ENCODE data around the gene PSG7.
"Not testable (repeated sequence)": the region's sequence is repeated elsewhere in the genome, so short reads cannot be mapped to it uniquely, and the experiment has no call there.

Gene PSG7

GRCh38 chr19:42912941-42913340 lies 24.1 kb downstream of the PSG7 start:
- DNase-seq = not testable (repeated sequence)

DNA sequence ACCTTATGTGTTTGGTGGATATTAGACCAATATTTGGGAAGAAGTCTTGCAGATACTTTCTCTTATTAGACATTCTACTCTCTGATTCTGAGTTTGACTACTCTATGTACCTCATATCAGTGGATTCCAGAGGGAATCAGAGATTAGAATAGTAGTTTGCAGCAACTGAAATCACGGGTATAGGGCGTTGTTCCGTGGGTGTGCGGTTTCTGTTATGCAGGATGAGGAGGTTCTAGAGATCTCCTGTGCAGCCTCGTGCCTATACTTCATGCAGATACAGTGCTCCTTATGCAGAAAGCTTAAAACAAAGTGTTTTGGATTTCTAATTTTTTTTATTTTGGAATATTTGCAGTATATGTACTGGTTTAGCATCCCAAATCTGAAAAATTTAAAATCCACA lies 25.3 kb downstream of the PSG7 start:
- DNase-seq = not testable (repeated sequence)

- DNase-seq = not testable (repeated sequence)
These were observed 30.8 kb downstream of the PSG7 start for GRCh38 chr19:42906162-42906561.

DNA sequence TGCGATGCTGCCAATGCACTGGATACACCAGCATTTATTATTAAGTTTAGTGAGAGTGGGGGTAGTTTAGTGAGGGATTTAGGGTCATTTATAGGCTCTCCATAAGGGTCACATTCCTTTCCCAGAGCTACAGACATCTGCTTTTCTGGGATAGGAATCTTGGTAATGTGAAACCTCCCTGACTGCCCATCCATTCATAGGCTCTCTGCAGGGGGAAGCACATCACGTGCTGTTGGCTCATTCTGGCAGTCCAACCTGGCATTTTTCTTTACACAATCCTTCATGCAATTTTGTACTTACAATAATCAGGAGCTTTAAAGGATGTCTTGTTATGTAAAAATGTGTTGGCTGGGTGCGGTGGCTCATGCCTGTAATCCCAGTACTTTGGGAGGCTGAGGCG lies 36.4 kb downstream of the PSG7 start:
- not testable (repeated sequence) for DNase-seq

DNA sequence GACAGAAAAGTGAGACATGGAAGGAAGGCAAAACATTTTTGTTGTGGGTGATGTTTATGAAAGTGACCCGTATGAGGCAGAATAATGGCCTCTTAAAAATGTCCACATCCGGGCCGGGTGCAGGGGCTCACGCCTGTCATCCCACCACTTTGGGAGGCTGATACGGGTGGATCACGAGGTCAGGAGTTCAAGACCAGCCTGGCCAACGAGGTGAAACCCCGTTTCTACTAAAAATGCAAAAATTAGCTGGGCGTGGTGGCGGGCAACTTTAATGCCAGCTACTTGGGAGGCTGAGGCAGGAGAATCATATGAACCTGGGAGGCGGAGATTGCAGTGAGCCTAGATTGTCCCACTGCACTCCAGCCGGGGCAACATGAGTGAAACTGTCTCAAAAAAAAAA lies 37.3 kb downstream of the PSG7 start:
- DNase-seq = not testable (repeated sequence)

DNA sequence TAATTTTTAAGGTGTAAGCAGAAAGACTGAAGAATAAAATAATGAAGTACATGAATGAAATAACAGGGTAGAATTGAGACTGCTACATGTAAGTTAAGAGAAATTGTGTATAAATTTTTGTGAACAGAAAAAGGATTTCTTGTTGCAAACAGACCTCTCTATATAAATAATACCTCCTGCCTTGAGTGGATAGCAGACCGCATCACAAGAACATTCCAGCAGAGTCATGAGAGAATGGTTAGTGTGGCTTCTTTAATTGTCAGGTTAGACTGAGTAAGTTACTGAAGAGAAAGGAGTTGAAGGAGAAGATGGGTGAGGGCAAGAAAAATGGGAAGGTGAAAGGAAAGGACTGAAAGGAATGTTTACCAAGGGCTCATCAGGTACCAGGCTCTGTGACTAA lies 37.9 kb downstream of the PSG7 start:
- DNase-seq = not testable (repeated sequence)

DNA sequence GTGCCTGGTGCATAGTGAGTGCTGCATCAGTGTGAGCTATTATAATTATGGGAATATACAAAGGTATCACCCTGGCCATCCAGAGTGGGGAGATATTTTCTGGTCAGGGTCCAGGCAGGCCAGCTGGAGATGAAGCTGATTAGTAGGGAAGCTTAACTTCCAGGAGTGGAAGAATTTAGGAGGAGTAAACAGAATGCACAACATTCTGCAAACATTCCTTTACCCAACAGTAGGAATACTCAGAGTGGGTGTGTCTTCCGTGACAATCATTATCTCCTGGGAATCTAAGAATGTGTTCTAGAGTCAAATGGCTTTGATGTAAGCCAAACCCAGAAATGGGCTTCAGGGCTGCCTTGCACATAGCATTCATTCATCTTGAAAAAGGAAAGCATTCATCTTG lies 38.4 kb downstream of the PSG7 start:
- DNase-seq = not testable (repeated sequence)

DNA sequence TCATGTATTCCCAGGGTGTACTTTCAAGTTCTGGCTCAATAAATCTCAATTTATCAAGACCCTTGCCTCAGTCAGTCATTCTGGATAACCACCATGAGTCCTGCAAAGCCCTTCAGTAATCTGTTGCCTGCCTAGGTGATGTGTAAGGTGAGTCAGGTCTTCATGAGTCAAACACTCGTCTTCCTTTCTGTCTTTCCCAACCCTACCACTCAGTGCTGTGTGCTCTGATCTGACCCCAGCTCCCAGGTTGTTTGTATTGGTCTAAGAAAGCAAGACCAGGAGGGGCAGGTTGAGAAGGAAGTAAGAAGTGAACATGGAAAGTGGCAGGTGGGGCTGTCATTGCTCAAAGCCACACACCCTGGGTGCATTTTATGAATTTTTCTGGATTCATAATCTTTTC lies 39.3 kb downstream of the PSG7 start:
- not testable (repeated sequence) for DNase-seq

GRCh38 chr19:42890446-42890845 lies 46.6 kb downstream of the PSG7 start:
- not testable (repeated sequence) for DNase-seq

GRCh38 chr19:42887876-42888445 lies 49.0 kb downstream of the PSG7 start:
- DNase-seq = not testable (repeated sequence)

DNA sequence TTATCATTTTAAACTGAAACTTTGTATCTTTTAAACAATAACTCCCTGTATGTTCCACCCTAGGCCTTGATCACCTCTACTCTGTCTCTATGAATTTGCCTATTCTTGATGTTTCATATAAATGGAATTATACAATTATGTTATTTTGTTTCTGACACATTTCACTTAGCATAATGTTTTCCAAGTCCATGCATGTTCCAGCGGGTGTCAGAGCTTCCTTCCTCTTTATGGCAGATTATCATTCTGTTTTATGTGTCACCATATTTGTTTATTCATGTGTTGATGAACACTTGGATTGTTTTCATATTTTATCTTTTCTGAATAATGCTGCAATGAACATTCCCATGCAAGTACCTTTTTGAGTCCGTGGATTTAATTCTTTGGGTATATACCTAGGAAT lies 54.3 kb downstream of the PSG7 start:
- not testable (repeated sequence) for DNase-seq

- DNase-seq = not testable (repeated sequence)
These were observed 55.0 kb downstream of the PSG7 start for GRCh38 chr19:42882010-42882409.

DNA sequence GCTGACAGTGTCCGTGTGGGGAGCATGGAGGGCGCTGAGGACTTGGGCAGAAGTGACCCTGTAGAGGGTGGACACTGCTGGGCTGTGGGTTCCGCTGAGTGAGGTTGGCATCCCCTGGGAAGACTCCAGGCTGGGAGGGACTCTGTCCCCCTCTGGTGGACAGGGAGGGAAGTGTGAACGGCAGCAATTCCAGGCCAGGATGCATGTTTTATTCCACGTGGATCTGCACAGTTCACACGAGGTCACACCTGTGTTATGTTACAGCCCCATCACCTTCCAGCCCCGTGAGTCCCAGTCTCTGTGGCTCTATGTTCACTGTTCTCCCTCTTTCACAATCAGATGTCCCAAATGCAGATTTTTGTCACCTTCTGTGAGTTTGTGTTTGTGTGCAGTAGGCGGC lies 55.7 kb downstream of the PSG7 start:
- not testable (repeated sequence) for DNase-seq

- not testable (repeated sequence) for DNase-seq
These were observed 56.4 kb downstream of the PSG7 start for GRCh38 chr19:42880621-42881020.

DNA sequence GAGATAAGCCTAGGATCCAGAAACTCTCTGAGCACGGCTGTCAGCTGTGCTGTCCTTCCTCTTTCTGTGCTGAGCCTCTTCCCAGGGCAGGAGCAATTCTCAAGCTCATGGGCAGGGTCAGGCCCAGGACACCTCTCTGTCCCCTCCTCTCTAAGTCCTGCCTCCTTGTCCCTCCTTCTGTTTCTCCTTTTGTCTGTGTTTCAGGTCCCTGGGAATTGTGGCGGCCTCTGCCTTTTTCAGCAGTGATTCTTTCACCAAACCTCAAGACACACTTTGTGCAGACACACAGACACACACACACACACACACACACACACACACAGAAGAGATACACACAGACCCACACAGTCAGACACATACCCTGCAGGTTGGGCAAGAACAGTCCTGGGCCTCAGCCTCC lies 57.4 kb downstream of the PSG7 start, which contains the start of gene PSG1:
PSG1 (minus strand) TSS at position 101 of the 400 bp plus-strand sequence. CDS start 132 bp downstream, outside the sequence.
- DNase-seq = no peak

DNA sequence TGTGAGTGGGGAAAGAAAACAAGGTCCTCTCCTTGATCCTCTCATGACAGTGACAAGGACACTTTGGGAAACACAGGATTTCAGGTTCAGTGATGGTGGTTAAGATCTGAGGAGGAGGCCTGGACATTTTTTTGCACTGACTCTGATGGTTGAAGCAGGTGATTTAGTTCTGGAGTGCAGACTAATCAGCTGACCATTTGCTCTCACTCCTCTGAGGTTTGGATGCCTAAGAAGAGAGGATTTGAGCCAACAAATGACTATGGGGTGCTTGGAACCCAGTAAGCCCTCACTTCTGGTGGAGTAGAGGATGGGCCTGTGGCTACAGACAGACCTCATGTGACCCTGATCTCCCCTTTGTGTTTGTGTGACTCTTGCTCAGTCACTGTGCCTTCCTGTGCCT lies 60.4 kb downstream of the PSG7 start:
- not testable (repeated sequence) for DNase-seq

DNA sequence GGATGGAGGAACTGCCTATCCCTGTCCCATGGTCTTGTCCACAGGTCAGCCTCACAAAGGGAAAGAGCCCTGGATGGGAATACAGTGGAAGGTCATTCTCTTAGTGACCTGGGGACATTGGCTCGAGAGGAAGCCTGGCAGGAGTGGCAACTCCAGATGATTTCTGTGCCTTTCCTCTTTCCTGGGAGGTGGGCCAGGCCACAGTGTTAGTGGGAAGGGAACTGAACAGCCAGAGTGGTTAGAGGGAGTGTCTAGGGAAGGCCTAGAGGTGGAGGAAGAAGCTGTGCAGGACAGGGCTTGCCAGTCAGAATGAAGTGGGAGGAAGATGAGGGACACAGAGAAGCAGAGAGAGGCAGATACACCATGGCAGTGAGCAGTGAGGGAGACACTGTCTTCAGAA lies 61.1 kb downstream of the PSG7 start:
- DNase-seq = not testable (repeated sequence)

GRCh38 chr19:42874901-42875813 lies 61.9 kb downstream of the PSG7 start:
- not testable (repeated sequence) for DNase-seq

- DNase-seq = not testable (repeated sequence)
These were observed 62.9 kb downstream of the PSG7 start for GRCh38 chr19:42874136-42874535.

Measured in CD4-positive, alpha-beta T cell treated with Interleukin-4 for 1 hour (primary cell).